ENCODE results near the gene VASN.
"Not testable (repeated sequence)": the region's sequence is repeated elsewhere in the genome, so short reads cannot be mapped to it uniquely, and the experiment has no call there.

The VASN gene

GRCh38 chr16:4337540-4338088 lies 34.0 kb upstream of the VASN start:
- DNase-seq = no peak

GRCh38 chr16:4338125-4338582 lies 33.5 kb upstream of the VASN start:
- DNase-seq = no peak

- no peak for DNase-seq
Observed at GRCh38 chr16:4338712-4339299, 32.8 kb upstream of the VASN start.

DNA sequence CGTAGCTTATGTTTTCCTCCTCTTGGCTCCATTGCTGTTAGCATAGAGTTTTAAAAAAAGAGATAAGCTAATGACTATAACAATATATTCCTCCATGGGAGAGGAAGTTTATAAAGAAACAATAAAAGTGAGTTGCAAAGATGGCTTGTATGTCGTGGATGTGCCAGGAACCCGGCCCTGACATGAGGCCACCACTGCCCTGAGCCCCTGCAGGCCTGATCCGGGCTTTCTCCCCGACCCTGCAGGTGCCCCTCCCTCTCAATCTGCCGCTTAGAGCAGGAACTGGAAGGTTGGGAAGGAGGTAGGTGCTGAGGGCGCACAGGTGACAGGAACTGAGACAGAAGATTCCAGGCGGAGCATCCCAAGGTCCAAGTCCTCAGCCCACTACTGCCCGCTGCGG lies 32.2 kb upstream of the VASN start:
- DNase-seq = no peak

GRCh38 chr16:4339909-4340308 lies 31.7 kb upstream of the VASN start:
- no peak for DNase-seq

GRCh38 chr16:4340443-4340842 lies 31.2 kb upstream of the VASN start:
- DNase-seq = no peak

- DNase-seq = no peak
Observed at GRCh38 chr16:4341250-4341649, 30.4 kb upstream of the VASN start.

- no peak for DNase-seq
Observed at GRCh38 chr16:4342866-4343744, 28.5 kb upstream of the VASN start.

- not testable (repeated sequence) for DNase-seq
Observed at GRCh38 chr16:4344300-4344982, 27.2 kb upstream of the VASN start.

DNA sequence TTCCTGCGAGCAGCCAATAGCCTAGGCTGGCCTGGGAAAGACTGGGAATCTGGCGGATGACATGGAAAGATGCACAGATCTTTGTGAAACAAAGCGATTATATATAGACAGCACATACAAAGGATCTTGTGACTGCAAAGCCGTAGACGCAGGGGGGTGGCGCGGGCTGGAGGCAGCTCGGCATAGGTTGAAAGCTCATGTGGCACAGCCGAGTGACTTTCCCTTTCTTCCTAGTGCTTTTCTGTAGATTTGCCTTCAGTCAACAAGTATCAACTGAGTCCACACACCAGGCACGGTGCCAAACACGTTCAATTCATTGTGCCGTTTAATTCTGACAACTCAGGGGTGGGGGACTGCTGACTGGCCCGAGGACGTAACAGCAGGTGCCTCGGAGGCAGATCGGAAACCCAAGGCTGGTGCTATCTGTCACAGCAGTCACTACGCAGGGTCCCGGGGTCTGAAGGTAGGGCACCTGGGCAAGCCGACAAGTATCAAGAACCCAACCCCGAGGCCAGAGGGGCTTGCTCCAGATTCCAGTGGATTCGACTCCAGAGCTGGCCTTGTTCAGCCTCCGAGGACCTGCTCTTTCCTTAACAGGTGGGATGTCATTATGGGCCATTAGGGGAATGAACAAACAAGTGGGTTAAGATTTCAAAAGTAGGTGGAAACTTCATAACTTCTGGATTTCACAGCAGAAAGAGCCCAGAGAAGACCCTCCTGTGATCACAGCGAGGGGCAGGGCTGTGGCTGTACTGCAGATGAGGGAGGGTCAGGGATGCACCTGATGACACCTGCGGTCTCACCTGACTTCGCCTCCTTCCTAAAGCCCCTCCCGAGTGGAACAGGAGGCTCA lies 26.4 kb upstream of the VASN start:
- no peak for DNase-seq

- DNase-seq = no peak
Observed at GRCh38 chr16:4345836-4346781, 25.5 kb upstream of the VASN start.

- DNase-seq = no peak
Observed at GRCh38 chr16:4347010-4347409, 24.6 kb upstream of the VASN start.

- no peak for DNase-seq
Observed at GRCh38 chr16:4347765-4348509, 23.7 kb upstream of the VASN start.

- DNase-seq = no peak
Observed at GRCh38 chr16:4349332-4349731, 22.3 kb upstream of the VASN start.

DNA sequence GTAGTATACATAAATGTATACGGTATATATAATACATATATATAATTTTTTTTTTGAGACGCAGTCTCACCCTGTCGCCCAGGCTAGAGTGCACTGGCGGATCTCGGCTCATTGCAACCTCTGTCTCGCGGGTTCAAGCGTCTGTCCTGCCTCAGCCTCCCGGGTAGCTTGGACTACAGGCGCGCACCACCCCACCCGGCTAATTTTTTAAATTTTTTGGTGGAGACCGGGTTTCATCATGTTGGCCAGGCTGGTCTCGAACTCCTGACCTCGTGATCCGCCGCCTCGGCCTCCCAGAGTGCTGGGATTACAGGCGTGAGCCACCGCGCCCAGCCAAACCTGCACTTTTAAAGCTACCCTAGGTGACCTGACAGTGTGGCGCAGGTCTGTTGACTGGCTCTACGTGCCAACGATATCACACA lies 21.3 kb upstream of the VASN start:
- peak in 1 of 2 experiments; percentile 28 for DNase-seq

GRCh38 chr16:4350787-4351659 lies 20.6 kb upstream of the VASN start, which contains the start of gene PAM16:
PAM16 (minus strand) TSS chr16:4351321; CDS start chr16:4351234, 87 bp downstream.
- DNase-seq = peak; percentile 99

DNA sequence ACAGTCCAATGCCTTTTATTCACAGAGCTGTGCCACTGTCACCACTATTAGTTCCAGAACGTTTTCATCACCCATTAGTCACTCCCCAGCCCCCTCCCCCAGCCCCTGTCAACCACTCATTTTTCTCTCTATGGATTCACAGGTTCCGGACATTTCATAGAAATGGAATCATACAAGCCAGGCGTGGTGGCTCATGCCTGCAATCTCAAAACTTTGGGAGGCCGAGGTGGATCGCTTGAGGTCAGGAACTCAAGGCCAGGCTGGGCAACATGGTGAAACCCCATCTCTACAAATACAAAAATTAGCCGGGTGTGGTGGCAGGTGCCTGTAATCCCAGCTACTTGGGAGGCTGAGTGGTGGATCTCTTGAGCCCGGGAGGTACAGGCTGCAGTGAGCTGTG lies 19.8 kb upstream of the VASN start:
- peak; percentile 27 to 34 for DNase-seq

GRCh38 chr16:4352843-4353242 lies 18.8 kb upstream of the VASN start:
- DNase-seq = no peak

DNA sequence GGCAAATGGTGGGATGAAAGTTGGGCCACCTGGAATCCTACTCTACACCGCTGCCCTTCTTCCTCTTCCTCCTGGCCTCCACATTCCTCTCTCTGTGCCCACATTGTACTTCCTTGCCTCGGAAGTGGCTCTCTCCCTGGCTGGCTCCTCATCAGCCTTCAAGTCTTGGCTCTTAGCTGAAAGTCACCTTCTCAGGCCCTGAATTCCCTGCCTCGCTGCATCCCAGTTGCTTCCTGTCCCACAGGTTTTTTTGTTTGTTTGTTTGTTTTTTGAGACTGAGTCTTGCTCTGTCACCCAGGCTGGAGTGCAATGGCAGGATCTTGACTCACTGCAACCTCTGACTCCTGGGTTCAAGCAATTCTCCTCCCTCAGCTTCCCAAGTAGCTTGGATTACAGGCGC lies 18.0 kb upstream of the VASN start:
- no peak for DNase-seq

Measured in activated CD4-positive, alpha-beta T cell treated with anti-CD3 and anti-CD28 coated beads, Interleukin-2, amount 50 U/mL, for 48 hours (primary cell).